ENCODE results near the gene CCDC27.
"Not testable (repeated sequence)": the region's sequence is repeated elsewhere in the genome, so short reads cannot be mapped to it uniquely, and the experiment has no call there.

The CCDC27 gene

GRCh38 chr1:3747522-3747848 lies 4.8 kb upstream of the CCDC27 start:
- Histone ChIP-seq H3K4me3 (peak overlapping the region; percentile 52 to 83 (median 66)), H3K27ac (peak overlapping the region in 11 of 21 experiments; percentile 41 to 86 (median 66))

- Histone ChIP-seq H3K4me3 (peak overlapping the region in 3 of 7 experiments; percentile 66 to 83 (median 72)), H3K27ac (no peak overlapping the region)
Observed at GRCh38 chr1:3747903-3748302, 4.3 kb upstream of the CCDC27 start.

GRCh38 chr1:3748316-3748900 lies 3.8 kb upstream of the CCDC27 start:
- H3K27ac ChIP-seq, H3K4me3 ChIP-seq: not testable (repeated sequence)

GRCh38 chr1:3749512-3749911 lies 2.7 kb upstream of the CCDC27 start:
- Histone ChIP-seq H3K4me3 (no peak overlapping the region), H3K27ac (no peak overlapping the region)

- H3K27ac ChIP-seq, result no peak overlapping the region
- no peak overlapping the region for H3K4me3 ChIP-seq
Observed at GRCh38 chr1:3750741-3751140, 1.5 kb upstream of the CCDC27 start.

GRCh38 chr1:3753656-3754454 lies 1.6 kb downstream of the CCDC27 start:
- H3K4me3 ChIP-seq, result no peak overlapping the region
- no peak overlapping the region for H3K27ac ChIP-seq

GRCh38 chr1:3756394-3756793 lies 4.1 kb downstream of the CCDC27 start:
- Histone ChIP-seq H3K27ac (no peak overlapping the region), H3K4me3 (no peak overlapping the region)

- H3K27ac ChIP-seq, result no peak overlapping the region
- no peak overlapping the region for H3K4me3 ChIP-seq
Observed at GRCh38 chr1:3759164-3759563, 6.9 kb downstream of the CCDC27 start.

- Histone ChIP-seq H3K4me3 (no peak overlapping the region), H3K27ac (no peak overlapping the region)
Observed at GRCh38 chr1:3759796-3760195, 7.5 kb downstream of the CCDC27 start.

- H3K27ac ChIP-seq, result no peak overlapping the region
- no peak overlapping the region for H3K4me3 ChIP-seq
Observed at GRCh38 chr1:3761296-3762010, 9.2 kb downstream of the CCDC27 start.

- H3K4me3 ChIP-seq, result no peak overlapping the region
- no peak overlapping the region for H3K27ac ChIP-seq
Observed at GRCh38 chr1:3762151-3762872, 10.1 kb downstream of the CCDC27 start.

GRCh38 chr1:3762873-3763228 lies 10.6 kb downstream of the CCDC27 start:
- no peak overlapping the region for H3K4me3 ChIP-seq

GRCh38 chr1:3763351-3764125 lies 11.3 kb downstream of the CCDC27 start:
- Histone ChIP-seq H3K27ac (no peak overlapping the region), H3K4me3 (no peak overlapping the region)

More at GRCh38 chr1:3762873-3763228, 10.6 kb downstream of the CCDC27 start:
- H3K27ac ChIP-seq, result no peak overlapping the region

- Histone ChIP-seq H3K4me3 (no peak overlapping the region), H3K27ac (no peak overlapping the region)
Observed at GRCh38 chr1:3767328-3767925, 15.2 kb downstream of the CCDC27 start.

GRCh38 chr1:3768811-3769390 lies 16.7 kb downstream of the CCDC27 start:
- Histone ChIP-seq H3K27ac (no peak overlapping the region), H3K4me3 (no peak overlapping the region)

- Histone ChIP-seq H3K27ac (no peak overlapping the region), H3K4me3 (no peak overlapping the region)
Observed at GRCh38 chr1:3770047-3770765, 18.0 kb downstream of the CCDC27 start.

GRCh38 chr1:3771108-3772026 lies 19.1 kb downstream of the CCDC27 start:
- peak overlapping the region; percentile 36 to 55 (median 42) for H3K4me3 ChIP-seq
- H3K27ac ChIP-seq, result peak overlapping the region in 5 of 21 experiments; percentile 2 to 57 (median 30)
